ENCODE data around the gene RPL18A. TPM values are rescaled to one million over a fixed set of nuclear protein-coding genes. Genes with fewer than 3 reads are reported as not detected.

The RPL18A gene
- total RNA-seq = 1,000 to 10,000 TPM; 1,406 to 1,485 TPM
- long read RNA-seq, partial matches to known transcripts = 2 of 8 reads
- long read RNA-seq, other reads (novel, unspliced or antisense) = 1 of 8 reads

DNA sequence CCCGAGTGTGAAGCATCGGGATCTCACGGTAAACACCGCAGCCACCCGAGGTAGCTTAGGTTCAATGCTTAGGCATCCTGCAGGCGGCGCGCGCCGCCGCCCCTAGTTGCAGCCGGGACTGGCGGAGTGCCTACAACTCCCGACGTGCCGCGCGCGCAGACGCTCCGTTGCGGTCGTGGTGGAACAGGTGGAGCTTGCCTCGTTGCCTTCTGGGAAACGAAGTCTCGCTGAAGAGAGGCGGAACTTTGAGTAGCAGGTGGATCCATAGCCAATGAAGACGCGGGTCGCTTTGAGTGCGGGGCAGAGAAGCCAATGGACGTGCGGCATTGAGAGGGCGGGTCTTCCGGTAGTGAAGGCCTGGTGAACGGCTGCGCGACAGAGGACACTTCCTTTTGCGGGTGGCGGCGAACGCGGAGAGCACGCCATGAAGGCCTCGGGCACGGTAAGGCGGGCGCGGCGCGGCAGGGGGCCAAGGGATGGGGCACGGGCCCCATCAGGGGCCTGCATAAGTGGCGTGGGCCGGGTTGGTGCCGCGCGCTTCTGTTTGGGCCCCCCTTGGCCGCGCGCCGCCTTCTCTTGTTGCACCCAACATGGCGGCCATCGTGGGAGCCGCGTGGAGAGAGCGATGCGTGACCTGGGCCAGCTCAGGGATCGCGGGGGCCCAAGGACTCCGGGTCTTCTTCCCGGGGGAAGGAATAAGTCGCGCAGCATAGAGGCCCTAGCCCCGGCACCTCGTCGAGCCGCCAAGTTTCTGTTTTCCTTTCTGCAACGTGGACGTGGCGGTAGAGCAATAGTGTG is at the start of gene RPL18A:
Gene RPL18A (plus strand): TSS at position 378 of the 798 bp plus-strand sequence. CDS start 47 bp downstream, at position 425.
- intact Hi-C loops (cut with DNase I, micrococcal nuclease) = loop anchor here in 1 of 2 donors (10.0 kb wide), 1 partner anchor 65 kb away; no protein-coding TSS in a partner anchor
- ATAC-seq (peak; percentile 89), DNase-seq (peak; percentile 98 to 99)

DNA sequence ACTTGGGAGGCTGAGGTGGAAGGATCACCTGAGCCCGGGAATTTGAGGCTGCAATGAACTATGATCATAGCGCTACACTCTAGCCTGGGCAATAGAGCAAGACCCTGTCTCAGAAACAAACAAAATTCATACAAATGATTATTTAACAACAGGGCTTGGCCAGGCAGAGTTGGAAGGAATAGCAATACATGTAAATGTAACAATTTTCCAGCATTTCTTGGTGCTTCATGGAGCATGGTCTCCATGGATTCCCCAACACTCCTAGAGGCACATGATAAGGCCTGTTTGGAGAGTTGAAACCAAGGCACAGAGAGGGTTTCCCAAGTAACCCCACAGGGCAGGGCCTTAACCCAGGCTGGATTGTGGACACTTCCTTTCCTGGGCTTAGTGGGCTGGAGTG is 48.6 kb upstream of the RPL18A start:
- intact Hi-C loops (cut with DNase I, micrococcal nuclease) = no loop called here
- ATAC-seq = no peak
- no peak for DNase-seq

DNA sequence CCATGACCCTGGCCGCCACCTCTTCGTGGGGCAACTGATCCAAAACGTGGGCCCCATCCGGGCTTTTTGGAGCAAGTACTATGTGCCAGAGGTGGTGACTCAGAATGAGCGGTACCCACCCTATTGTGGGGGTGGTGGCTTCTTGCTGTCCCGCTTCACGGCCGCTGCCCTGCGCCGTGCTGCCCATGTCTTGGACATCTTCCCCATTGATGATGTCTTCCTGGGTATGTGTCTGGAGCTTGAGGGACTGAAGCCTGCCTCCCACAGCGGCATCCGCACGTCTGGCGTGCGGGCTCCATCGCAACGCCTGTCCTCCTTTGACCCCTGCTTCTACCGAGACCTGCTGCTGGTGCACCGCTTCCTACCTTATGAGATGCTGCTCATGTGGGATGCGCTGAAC is 48.0 kb upstream of the RPL18A start:
- intact Hi-C loops (cut with DNase I, micrococcal nuclease) = no loop called here
- DNase-seq = no peak
- no peak for ATAC-seq

DNA sequence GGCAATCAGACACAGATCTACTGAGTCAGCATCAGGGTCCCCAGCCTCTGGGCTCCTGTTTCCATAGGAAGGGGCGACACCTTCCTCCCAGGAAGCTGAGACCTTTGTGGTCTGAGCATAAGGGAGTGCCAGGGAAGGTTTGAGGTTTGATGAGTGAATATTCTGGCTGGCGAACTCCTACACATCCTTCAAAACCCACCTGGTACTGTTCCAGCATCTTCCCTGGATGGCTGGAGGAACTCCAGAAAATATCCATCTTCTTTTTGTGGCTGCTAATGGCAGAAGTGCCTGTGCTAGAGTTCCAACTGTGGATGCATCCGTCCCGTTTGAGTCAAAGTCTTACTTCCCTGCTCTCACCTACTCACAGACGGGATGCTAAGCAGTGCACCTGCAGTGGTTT is 47.6 kb upstream of the RPL18A start:
- ATAC-seq = no peak
- DNase-seq = no peak
- intact Hi-C loops (cut with DNase I, micrococcal nuclease) = no loop called here

DNA sequence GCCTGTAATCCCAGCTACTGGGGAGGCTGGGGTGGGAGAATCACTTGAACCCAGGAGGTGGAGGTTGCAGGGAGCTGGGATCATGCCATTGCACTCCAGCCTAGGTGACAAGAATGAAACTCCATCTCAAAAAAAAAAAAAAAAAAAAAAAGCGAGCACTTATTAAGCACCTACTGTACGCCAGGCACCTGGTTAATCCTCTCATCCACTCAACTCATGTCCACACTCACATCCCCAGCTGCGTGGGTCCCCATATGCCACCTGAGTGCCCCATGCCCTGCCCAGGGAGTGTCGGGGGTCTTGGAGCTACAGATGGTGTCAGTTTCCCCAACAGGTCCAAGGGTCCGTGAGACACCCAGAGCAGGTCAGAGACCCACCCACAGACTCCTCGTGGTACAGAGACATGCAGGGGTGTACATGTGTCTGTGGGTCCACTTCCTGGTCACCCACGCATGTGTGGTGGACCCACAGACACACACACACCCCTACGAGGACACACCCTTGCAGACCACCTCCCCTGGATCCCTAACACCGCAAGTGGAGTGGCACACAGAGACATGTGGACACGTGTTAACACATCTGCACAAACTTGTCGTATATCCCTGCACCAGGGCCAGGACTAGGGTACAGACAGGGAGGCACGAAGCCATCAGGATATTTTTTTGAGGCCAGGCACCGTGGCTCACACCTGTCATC is 41.9 kb upstream of the RPL18A start:
- intact Hi-C loops (cut with DNase I, micrococcal nuclease) = no loop called here
- DNase-seq (no peak), ATAC-seq (peak; percentile 53)

DNA sequence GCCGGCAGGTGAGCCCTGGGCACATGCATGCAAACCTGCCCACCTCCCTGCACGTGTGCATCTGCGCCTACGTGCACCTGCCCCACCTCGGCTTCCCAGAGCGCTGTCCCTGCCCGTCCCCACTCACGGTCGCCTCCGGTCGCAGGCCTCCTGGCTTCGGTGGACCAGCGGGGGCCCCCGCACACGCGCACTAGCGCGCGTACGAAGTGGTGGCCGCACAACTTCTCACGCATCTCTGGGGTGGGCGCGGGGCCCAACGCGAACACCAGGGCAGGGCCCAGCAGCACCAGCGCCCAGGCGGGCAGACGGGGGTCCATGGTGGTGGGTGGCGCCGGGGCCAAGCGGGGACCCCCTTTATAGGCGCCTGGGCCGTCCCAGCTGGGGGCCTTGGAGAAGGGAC is 38.5 kb upstream of the RPL18A start, which contains the start of gene INSL3:
Gene INSL3 (minus strand): TSS at position 330 of the 400 bp plus-strand sequence. CDS start 13 bp downstream, at position 317.
- intact Hi-C loops (cut with DNase I, micrococcal nuclease) = no loop called here
- ATAC-seq = no peak
- no peak for DNase-seq

DNA sequence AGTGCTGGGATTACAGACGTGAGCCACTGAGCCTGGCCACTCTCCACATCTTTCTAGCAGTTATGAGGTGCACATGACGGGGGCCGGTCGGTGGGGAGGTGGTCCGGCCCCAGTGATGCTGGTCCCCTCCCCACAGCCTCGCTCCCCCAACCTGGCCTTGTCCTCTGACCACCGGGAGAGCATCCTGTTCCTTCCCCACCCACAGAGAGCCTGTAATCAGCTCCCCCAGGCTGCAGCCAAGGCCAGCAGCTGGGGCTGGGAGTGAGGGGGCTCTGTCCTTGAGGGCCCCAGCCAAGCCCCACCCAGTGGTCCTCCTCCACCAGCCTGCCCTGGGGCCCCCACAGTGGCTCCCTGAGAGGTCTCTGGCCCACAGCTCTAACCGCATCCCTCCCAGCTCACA is 35.4 kb upstream of the RPL18A start:
- intact Hi-C loops (cut with DNase I, micrococcal nuclease) = no loop called here
- DNase-seq (no peak), ATAC-seq (no peak)

DNA sequence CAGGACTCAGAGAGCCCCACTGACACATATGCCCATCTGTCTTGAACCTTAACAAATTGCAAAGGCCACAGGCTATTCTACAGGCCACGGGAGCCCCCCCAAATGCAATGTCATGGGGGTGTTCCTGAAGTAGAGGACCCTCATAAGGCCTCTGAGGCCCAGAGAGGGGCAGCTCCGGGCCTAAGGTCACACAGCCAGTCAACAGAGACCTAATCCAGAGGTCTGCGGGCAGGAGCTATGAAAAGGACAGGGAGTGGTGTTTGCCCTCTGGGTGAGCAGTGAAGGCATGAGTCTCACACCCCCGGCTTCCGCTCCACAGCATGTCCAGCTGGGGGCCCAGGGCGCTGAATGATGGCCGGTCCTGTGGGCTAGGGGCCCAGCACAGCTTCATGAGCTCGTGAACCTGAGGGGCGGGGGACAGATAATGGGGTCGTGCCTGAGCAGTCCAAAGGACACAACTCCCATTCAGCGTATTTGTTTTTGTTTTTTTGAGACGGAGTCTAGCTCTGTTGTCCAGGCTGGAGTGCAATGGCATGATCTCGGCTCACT is 33.1 kb upstream of the RPL18A start:
- intact Hi-C loops (cut with DNase I, micrococcal nuclease) = no loop called here
- no peak for ATAC-seq
- DNase-seq = no peak

DNA sequence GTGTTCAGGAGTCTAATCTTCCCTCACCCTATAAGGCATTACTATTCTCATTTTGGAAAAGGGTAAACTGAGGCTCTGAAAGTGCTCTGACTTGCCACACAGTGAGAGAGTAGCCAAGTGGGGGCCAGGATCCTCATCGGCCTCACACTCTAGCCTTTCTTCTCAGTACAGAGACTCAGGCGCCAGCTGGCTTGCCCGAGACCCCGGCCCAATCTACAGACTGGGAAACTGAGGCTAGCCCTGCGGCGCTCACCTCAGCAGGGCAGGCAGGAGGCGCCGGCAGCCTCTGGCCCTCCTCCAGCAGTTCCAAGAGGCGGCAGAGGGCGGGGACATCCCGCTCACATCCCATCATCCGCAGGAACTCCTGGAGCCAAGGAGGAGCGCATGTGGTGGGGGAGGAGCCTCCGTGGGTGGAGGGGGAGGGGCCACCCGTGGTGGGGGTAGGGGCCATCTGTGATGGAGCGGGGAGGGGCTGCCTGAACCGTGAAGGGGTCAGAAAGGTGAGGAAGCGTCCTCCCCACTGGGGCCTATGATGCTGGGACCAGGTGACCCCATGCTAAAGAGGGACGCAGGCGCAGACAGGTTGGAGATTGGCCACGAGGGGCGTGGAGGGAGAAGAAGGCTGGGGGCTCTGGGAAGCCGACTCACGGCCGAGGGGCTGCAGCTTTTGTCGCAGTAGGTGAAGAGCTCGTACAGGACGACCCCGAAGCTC is 29.7 kb upstream of the RPL18A start:
- DNase-seq (peak; percentile 60), ATAC-seq (peak; percentile 56)
- intact Hi-C loops (cut with DNase I, micrococcal nuclease) = no loop called here

DNA sequence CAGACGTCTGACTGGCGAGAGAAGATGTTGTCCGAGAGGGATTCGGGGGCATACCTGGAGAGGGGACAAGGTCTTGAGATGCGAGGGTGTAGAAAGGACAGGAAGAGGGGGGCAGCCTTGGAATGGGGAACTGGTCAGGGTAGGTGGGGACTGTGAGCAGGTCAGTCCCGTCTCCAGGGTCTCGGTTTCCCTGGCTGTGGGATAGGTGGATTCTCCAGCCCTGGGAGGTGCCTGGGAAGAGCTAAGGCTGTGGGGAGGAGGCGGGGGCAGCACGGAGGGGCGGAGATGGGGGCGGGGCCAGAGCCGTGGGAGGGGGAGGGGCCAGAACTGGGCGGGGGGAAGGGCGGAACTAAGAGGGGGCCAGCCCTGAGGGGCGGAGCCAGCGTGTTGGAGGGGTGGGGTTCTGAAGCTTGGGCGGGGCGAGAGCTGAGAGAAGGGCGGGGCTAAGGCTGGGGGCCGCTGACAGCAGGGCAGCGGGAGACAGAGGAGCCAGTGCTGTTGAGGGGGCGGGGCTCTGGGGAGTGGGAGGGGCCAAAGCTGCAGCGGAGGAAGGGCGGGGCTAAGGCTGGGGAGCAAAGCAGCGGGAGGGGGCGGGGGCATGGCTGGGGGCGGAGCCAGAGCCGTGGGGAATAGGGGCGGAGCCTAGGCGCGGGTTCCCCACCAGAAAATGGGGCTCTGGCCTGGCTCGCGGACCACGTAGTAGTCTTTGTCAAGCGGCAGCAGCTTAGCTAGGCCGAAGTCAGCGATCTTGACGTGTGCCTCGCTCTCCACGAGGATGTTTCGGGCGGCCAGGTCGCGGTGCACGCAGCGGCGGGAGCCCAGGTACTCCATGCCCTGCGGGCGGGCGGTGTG is 28.9 kb upstream of the RPL18A start:
- ATAC-seq (peak; percentile 92), DNase-seq (peak; percentile 82 to 88)
- intact Hi-C loops (cut with DNase I, micrococcal nuclease) = no loop called here

DNA sequence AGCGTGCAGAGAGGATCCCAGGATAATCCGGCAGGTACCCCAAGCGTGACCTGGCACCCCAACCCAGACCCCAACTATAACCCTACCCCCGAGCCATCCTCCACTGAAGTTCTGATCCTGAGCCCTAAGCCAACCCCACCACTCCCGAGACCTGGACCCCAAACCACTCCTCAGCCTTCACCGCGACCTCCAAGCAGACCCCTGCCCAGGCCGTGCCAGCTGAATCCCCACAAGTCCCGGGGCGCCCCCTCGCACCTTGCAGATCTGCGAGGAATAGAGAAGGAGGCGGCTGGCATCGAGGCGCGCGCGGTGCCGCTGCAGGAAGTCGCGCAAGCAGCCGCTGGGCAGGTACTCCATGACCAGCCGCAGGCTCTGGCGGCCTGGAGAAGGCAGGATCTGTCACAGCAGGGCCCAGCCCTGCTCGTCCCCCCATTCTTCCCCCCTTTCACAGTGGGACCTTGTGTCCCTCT is 28.3 kb upstream of the RPL18A start:
- ATAC-seq (peak; percentile 30), DNase-seq (no peak)
- intact Hi-C loops (cut with DNase I, micrococcal nuclease) = no loop called here

DNA sequence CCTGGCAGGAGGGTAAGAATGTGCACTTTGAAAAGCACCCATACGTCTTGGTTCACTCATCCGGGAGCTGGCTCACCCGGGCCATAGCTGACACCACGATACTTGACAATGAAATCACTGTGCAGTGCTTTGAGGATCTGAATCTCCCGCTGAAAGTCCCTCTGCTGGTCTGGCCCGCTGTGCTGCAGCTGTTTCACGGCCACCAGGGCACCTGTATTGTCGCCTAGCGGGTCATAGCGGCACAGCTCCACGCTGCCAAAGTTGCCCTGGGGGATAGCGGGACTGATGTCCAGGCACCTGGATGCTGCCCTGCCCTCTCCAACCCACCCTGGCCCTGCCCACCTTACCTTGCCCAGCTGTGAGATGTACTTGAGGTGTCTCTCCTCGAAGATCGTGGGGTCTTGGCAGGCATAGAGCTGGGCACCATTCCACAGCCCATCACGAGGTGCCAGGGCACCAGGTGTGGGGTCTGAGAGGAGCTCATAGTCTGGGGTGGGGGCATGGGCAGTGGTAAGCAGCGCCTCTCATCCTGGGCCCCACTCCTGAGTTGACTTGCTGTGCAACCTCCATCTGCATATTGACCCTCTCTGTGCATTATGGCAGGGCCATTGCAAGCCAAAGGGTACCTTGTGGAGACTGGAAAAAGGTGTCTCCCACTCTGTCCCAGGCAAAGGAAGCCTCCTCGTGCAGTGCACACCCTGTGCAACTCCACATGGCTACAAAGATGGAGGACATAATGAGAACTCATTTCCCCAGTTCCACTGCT is 27.1 kb upstream of the RPL18A start:
- no peak for ATAC-seq
- intact Hi-C loops (cut with DNase I, micrococcal nuclease) = no loop called here
- DNase-seq = no peak

DNA sequence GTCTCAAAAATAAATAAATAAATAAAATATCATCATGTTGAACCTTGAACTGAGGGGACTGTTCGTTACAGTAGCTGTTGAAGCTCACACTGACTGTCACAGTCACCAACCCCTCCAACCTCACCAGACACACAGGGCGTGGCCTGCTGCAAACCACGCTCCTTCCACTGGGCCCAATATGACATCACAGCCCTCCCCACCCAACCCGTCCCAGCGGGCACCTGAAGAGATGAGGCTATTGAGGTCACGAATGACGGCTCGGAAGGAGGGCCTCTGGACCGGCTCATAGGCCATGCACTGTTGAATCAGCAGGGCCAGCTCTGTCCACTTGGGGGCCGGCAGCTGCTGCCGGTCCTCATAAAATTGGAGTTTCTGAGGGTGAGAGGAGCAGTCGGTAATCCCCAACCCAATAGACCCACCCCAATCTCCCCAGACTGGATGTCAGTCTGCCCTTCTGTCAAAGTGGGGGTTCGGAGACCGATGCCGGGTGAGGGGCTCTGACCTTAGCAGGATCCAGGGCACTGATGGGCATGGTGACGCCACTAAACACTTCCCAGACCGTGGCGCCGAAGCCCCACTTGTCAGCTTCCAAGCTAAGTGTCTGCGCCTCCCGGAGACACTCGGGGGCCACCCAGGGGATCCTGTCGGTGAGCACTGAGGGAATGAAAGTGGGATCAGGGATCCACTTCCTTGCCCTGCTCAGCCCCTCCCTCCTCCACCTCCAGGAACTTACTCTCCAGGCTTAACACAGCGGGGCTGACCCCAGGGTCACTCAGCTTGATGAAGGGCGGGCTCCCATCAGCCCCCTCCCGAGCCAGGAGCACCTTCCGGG is 25.1 kb upstream of the RPL18A start:
- intact Hi-C loops (cut with DNase I, micrococcal nuclease) = no loop called here
- no peak for ATAC-seq
- no peak for DNase-seq

DNA sequence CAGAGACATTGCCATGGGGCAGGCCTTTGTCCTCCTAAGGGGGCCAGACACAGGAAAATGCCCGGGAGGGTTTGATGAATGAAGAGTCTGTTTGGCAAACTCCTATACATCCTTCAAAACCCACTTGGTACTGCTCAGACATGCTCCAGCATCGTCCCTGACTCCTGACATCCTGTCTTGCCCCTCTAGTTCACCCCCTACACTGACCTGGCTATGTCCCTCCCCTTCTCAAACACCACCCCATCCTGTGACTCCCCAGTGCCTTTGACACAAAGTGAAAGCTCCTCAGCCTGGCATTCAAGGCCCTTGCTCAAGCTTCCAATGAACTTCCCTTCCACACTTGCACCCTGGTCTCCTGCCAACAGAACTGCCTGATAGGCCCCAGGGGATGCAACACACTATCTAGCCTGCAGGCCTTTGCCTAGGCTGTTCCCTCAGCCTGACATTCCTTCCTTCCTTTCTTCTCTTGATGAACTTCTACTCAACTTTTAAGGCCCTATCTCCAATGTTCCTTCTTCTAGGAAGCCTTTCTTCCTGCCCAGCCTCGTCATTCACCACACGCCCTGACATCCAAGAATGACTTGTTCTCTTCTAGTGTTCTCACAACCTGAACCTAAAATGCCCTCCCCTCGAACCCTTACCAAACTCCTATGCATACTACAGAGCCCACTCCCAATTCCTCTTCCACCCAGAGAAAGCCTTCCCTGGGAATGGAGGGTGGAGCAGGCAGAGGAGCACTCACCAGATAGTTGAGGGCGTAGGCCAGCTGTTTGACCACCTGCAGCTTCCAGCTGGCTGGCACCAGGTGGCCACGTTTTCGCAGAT is 24.3 kb upstream of the RPL18A start:
- DNase-seq (no peak), ATAC-seq (no peak)
- intact Hi-C loops (cut with DNase I, micrococcal nuclease) = no loop called here

DNA sequence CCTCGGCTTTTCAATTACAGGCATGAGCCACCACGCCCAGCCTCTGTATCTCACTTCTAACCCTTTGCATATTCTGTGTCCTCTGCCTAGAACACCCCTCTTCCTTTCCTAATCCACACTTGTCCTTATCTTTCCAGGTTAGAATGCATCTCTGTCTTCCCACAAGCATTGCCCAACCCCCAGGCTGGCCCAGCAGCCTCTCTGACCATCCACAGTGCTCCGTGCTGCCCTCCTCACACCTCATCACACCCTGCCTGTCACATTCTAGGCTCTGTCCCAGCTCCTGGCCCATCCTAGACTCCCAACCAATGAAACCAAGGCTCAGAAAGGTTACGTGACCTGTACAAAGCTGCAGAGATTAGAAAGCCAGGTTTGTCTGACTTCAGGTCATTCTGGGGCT is 23.2 kb upstream of the RPL18A start:
- intact Hi-C loops (cut with DNase I, micrococcal nuclease) = no loop called here
- no peak for DNase-seq
- ATAC-seq = no peak

DNA sequence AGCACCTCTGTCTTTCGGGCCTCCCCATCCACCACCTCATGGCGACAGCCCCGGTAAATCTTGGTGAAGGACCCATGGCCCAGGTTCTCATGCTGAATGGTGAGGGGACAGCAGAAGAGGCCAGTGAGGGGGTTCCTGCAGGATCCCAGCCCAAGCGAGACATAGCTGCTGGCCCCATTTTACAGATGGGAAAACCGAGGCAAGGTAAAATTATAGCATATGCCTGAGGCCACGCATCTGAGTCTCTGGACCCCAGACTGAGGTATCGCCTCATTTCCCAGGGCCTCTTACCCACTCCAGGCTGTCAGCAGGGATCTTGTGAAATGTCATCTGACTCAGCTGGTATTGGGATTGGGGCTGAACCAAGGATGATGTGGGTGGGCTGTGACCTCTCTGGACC is 21.7 kb upstream of the RPL18A start:
- intact Hi-C loops (cut with DNase I, micrococcal nuclease) = no loop called here
- DNase-seq (no peak), ATAC-seq (no peak)
